GM12878 (cell line): ENCODE data around the gene TET3. TPM values are rescaled to one million over a fixed set of nuclear protein-coding genes. Genes with fewer than 3 reads are reported as not detected.

Experiments used
- ATAC-seq: fragments of 200-7000 bp; cut with Tn5 transposase; 3 replicates; pipeline ENCODE4 v1.9.1; 2020; ENCODE audit warnings: mild to moderate bottlenecking, moderate library complexity
- BruUV-seq: library from RNA; stranded (reverse); fragments of 400-500 nt; replicated peaks from 2 replicates; lab custom pipeline; 2021; lab: Mats Ljungman, UMichigan
- CTCF ChIA-PET: fragments of 300-600 bp; sonication (Branson Sonifier 250); formaldehyde crosslinking; extraction: SDS; loops from one replicate; lab custom pipeline; 2021; ENCODE audit warnings: inconsistent platforms; lab: Yijun Ruan, JAX
- POLR2A ChIA-PET: fragments of 350-600 bp; formaldehyde crosslinking; extraction: SDS; loops from one replicate; lab custom pipeline; 2021; ENCODE audit warnings: inconsistent platforms; lab: Charles Lee
- RAD21 ChIA-PET: fragments of 300-600 bp; sonication (Branson Sonifier 250); formaldehyde crosslinking; loops from one replicate; lab custom pipeline; 2023; ENCODE audit warnings: antibody characterized with exemption; ENCODE audit not compliant: unreplicated experiment; lab: Charles Lee
- SMC1A ChIA-PET: fragments of 300-600 bp; sonication (Branson Sonifier 250); formaldehyde crosslinking; loops from one replicate; lab custom pipeline; 2023; ENCODE audit not compliant: unreplicated experiment, uncharacterized antibody; lab: Charles Lee
- DNase-seq: peaks from one replicate; pipeline ENCODE4 v3.0.0-alpha.2; 2011; ENCODE audit warnings: low read depth, low spot score
- FAIRE-seq: peaks from 3 replicates; lab custom pipeline; 2011; peaks lifted over from hg19 to GRCh38; lab: Jason Lieb, UNC
- H2AFZ ChIP-seq: 2 replicates; pipeline ENCODE4 v1.6.0; 2011; ENCODE audit warnings: low read depth, low read length, control low read depth; ENCODE audit not compliant: control insufficient read depth
- H3K27ac ChIP-seq: 2 replicates; pipeline ENCODE4 v1.5.1; 2011; ENCODE audit warnings: control low read depth; ENCODE audit not compliant: control insufficient read depth, insufficient read depth
- H3K27me3 ChIP-seq, 2 experiments: replicated peaks in 1 of 2; 2 replicates each; pipeline versions ENCODE4 v1.6.0 to v1.6.1; 2011; ENCODE audit warnings: low read length in 1 of 2; ENCODE audit not compliant: control insufficient read depth in 2 of 2, insufficient read depth in 2 of 2
- H3K36me3 ChIP-seq, 2 experiments: 2 replicates each; pipeline ENCODE4 v1.5.1; 2011; ENCODE audit warnings: low read length in 1 of 2; ENCODE audit not compliant: control insufficient read depth in 2 of 2, insufficient read depth in 2 of 2
- H3K4me1 ChIP-seq: 2 replicates; pipeline ENCODE4 v1.6.1; 2011; ENCODE audit warnings: mild to moderate bottlenecking, low read length, moderate library complexity, mixed read lengths; ENCODE audit not compliant: control insufficient read depth, insufficient read depth
- H3K4me2 ChIP-seq: 2 replicates; pipeline ENCODE4 v1.6.0; 2011; ENCODE audit warnings: control low read depth; ENCODE audit not compliant: control insufficient read depth, insufficient read depth
- H3K4me3 ChIP-seq: fragments of 200-600 bp; sonication (generic); 2 replicates; pipeline ENCODE4 v1.5.1; 2016
- H3K79me2 ChIP-seq: 2 replicates; pipeline ENCODE4 v1.6.0; 2011; ENCODE audit warnings: low read length; ENCODE audit not compliant: control insufficient read depth, insufficient read depth
- H3K9ac ChIP-seq: 2 replicates; pipeline ENCODE4 v1.8.0; 2011; ENCODE audit warnings: low read length, control low read depth, mixed read lengths; ENCODE audit not compliant: control insufficient read depth, insufficient read depth
- H3K9me3 ChIP-seq: replicated peaks from 3 replicates; pipeline ENCODE4 v1.5.1; 2011; ENCODE audit warnings: mild to moderate bottlenecking, low read length; ENCODE audit not compliant: control insufficient read depth, insufficient read depth
- H4K20me1 ChIP-seq: 2 replicates; pipeline ENCODE4 v1.6.0; 2011; ENCODE audit not compliant: control insufficient read depth, insufficient read depth
- BMI1 ChIP-seq: fragments of 450-650 bp; IDR thresholded peaks from 2 replicates; pipeline ENCODE4 v1.6.1; 2016; ENCODE audit warnings: mild to moderate bottlenecking, moderate library complexity, borderline replicate concordance
- EED ChIP-seq: sonication (generic); IDR thresholded peaks from 2 replicates; pipeline ENCODE4 v1.6.1; 2016; ENCODE audit warnings: antibody characterized with exemption, low read depth
- KDM1A ChIP-seq: fragments of 200-600 bp; sonication (generic); IDR thresholded peaks from 2 replicates; pipeline ENCODE4 v1.6.1; 2016; ENCODE audit warnings: borderline replicate concordance
- MEF2A ChIP-seq: IDR thresholded peaks from 2 replicates; pipeline ENCODE4 v1.6.1; 2011; ENCODE audit warnings: low read depth, mild to moderate bottlenecking, low read length, moderate library complexity; ENCODE audit not compliant: insufficient read depth
- MXI1 ChIP-seq: fragments of 150-350 bp; IDR thresholded peaks from 2 replicates; pipeline ENCODE4 v1.6.1; 2011; ENCODE audit warnings: low read depth, mild to moderate bottlenecking, inconsistent platforms, low read length, improper control_type of control experiment
- RELB ChIP-seq: fragments of 450-650 bp; IDR thresholded peaks from 2 replicates; pipeline ENCODE4 v1.6.1; 2017; ENCODE audit warnings: low read depth, mild to moderate bottlenecking, moderate library complexity
- RUNX3 ChIP-seq: IDR thresholded peaks from 2 replicates; pipeline ENCODE4 v1.6.1; 2012; ENCODE audit warnings: low read length, inconsistent platforms
- SMAD5 ChIP-seq: IDR thresholded peaks from 2 replicates; pipeline ENCODE4 v1.6.1; 2016; ENCODE audit warnings: antibody characterized with exemption, low read depth
- SUPT20H ChIP-seq: IDR thresholded peaks from 2 replicates; pipeline ENCODE4 v1.6.1; 2011; ENCODE audit warnings: low read depth, mild to moderate bottlenecking, low read length, moderate library complexity, borderline replicate concordance; ENCODE audit not compliant: control insufficient read depth
- ZNF24 ChIP-seq: fragments of 450-650 bp; IDR thresholded peaks from 2 replicates; pipeline ENCODE4 v1.6.1; 2017; ENCODE audit warnings: antibody characterized with exemption, mild to moderate bottlenecking
- ZZZ3 ChIP-seq: IDR thresholded peaks from 2 replicates; pipeline ENCODE4 v1.6.1; 2011; ENCODE audit warnings: low read depth; ENCODE audit not compliant: control insufficient read depth, insufficient read length
- WGBS: methylation state at CpG from one replicate; pipeline ENCODE4 v1.1.6; 2016; ENCODE audit warnings: low lambda C conversion rate; ENCODE audit not compliant: insufficient replicate concordance, insufficient coverage; ENCODE audit errors: missing lambda C conversion rate; 5-methylcytosine and 5-hydroxymethylcytosine counted together
- in situ Hi-C: fragments of 300-500 bp; cut with MboI; formaldehyde crosslinking; loops from 9 replicates; pipeline ENCODE4 v1.14.3; 2018; ENCODE audit warnings: mixed read lengths
- intact Hi-C: fragments of 100-400 bp; cut with micrococcal nuclease; formaldehyde crosslinking; loops from one replicate; pipeline ENCODE4 v1.14.2; 2022; ENCODE audit not compliant: unreplicated experiment
- polyA plus RNA-seq, 11 experiments: library from polyadenylated mRNA; depleted of rRNA in 4 of 11; unstranded in 6 of 11; stranded (reverse) in 5 of 11; fragments of >200 nt; fragmentation: Nextera tagmentation in 4 of 11; fragmentation: Illumina TruSeq in 1 of 11; extraction: Ambion mirVana in 4 of 11; extraction: Trizol in 1 of 11; gene quantifications; 1 replicate in 1 of 11; 2 replicates in 10 of 11; pipeline versions ENCODE4 v1.2.1 to v1.2.3, GENCODE V29; 2011 to 2016; ENCODE audit warnings: inconsistent platforms in 2 of 11, missing spikeins in 2 of 11, low read depth in 1 of 11
- total RNA-seq, 4 experiments: library from RNA; depleted of rRNA in 3 of 4; stranded (reverse); fragments of >200 nt in 3 of 4; fragmentation: Illumina TruSeq in 1 of 4; extraction: Trizol in 1 of 4; gene quantifications; 2 replicates each; pipeline versions ENCODE4 v1.2.1 to v1.2.3, GENCODE V29; 2013 to 2021
- TF ChIP-seq, protein P1 (sequence below): fragments of 150-350 bp; IDR thresholded peaks from 2 replicates; pipeline ENCODE4 v1.6.1; 2014; ENCODE audit warnings: mild to moderate bottlenecking, low read depth, low read length
- TF ChIP-seq, protein P2 (sequence below): IDR thresholded peaks from 2 replicates; pipeline ENCODE4 v1.6.1; 2012; ENCODE audit warnings: low read length, inconsistent platforms
- TF ChIP-seq, protein P3 (sequence below): fragments of 450-650 bp; IDR thresholded peaks from 2 replicates; pipeline ENCODE4 v1.6.1; 2018; ENCODE audit warnings: borderline replicate concordance, mild to moderate bottlenecking; ENCODE audit not compliant: partially characterized antibody

TET3 gene
- total and polyA plus RNA-seq, 10 of the 15 experiments (the other 5 are each of a cell fraction or from before 2014, with no cell fraction given), result 0.77 to 25.9 (median 8.5) TPM

DNA sequence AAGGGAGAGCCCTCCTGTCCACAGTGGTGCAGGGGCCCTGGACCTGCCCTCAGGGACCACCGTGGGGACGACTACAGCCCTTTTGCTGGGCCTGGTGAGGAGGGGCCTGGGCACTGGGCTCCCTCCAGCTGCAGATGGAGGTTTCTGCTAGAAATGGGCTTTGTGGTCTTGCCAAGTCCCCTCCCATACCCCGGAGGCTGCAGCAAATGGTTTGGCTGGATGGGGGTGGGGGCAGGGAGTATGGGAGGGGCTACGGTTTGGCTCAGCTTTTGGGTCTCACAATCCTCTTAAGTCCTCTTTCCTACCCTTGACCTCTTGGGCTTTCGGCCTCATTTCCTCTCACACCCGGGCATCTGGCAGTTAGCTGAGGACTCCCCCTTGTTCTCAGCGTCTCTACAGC, 21.7 kb downstream of the TET3 start:
- Histone ChIP-seq H4K20me1 (peaks cover 12% of the 10 kb centered on the region; the same call in 1 of the 2 replicates), H3K4me1 (peaks cover 7% of the 10 kb centered on the region), H3K9ac (no peak overlapping the region; the same call in 1 of the 2 replicates), H3K27ac (no peak overlapping the region), H3K9me3 (no peaks in the 10 kb centered on the region), H3K27me3 (no peaks in the 10 kb centered on the region), H3K79me2 (peaks cover 96% of the 10 kb centered on the region), H3K4me3 (no peak overlapping the region), H3K4me2 (no peak overlapping the region), H2AFZ (no peak overlapping the region)
- DNase-seq (no peak), ATAC-seq (no peak)
- WGBS, result 78% methylated on average over 7 of the region's 7 CpGs
- in situ Hi-C loops, result no loop called here
- no TSS peak for BruUV-seq
- POLR2A ChIA-PET, result interaction anchor here (0.6 to 3.4 kb wide), 4 partner anchors 13 to 167 kb away, joined by 3 to 16 read pairs (median 4); no protein-coding TSS in a partner anchor
- CTCF ChIA-PET, result interaction anchor here (0.9 kb wide), 1 partner anchor 10 kb away, joined by 4 read pairs; no protein-coding TSS in a partner anchor
- SMC1A ChIA-PET, result interaction anchor here (1.3 to 5.0 kb wide), 4 partner anchors 12 to 141 kb away, joined by 3 to 25 read pairs (median 5); no protein-coding TSS in a partner anchor
- RAD21 ChIA-PET, result interaction anchor here (1.1 to 1.3 kb wide), 2 partner anchors 10 to 85 kb away, joined by 3 read pairs; no protein-coding TSS in a partner anchor
- TF ChIP-seq, protein P1, sequence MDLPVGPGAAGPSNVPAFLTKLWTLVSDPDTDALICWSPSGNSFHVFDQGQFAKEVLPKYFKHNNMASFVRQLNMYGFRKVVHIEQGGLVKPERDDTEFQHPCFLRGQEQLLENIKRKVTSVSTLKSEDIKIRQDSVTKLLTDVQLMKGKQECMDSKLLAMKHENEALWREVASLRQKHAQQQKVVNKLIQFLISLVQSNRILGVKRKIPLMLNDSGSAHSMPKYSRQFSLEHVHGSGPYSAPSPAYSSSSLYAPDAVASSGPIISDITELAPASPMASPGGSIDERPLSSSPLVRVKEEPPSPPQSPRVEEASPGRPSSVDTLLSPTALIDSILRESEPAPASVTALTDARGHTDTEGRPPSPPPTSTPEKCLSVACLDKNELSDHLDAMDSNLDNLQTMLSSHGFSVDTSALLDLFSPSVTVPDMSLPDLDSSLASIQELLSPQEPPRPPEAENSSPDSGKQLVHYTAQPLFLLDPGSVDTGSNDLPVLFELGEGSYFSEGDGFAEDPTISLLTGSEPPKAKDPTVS, result no peak
- TF ChIP-seq MXI1, result no peak
- TF ChIP-seq ZNF24, result no peak
- TF ChIP-seq, protein P2, sequence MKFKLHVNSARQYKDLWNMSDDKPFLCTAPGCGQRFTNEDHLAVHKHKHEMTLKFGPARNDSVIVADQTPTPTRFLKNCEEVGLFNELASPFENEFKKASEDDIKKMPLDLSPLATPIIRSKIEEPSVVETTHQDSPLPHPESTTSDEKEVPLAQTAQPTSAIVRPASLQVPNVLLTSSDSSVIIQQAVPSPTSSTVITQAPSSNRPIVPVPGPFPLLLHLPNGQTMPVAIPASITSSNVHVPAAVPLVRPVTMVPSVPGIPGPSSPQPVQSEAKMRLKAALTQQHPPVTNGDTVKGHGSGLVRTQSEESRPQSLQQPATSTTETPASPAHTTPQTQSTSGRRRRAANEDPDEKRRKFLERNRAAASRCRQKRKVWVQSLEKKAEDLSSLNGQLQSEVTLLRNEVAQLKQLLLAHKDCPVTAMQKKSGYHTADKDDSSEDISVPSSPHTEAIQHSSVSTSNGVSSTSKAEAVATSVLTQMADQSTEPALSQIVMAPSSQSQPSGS, result no peak
- no peak for TF ChIP-seq MEF2A
- no peak for TF ChIP-seq ZZZ3
- TF ChIP-seq, protein P3, sequence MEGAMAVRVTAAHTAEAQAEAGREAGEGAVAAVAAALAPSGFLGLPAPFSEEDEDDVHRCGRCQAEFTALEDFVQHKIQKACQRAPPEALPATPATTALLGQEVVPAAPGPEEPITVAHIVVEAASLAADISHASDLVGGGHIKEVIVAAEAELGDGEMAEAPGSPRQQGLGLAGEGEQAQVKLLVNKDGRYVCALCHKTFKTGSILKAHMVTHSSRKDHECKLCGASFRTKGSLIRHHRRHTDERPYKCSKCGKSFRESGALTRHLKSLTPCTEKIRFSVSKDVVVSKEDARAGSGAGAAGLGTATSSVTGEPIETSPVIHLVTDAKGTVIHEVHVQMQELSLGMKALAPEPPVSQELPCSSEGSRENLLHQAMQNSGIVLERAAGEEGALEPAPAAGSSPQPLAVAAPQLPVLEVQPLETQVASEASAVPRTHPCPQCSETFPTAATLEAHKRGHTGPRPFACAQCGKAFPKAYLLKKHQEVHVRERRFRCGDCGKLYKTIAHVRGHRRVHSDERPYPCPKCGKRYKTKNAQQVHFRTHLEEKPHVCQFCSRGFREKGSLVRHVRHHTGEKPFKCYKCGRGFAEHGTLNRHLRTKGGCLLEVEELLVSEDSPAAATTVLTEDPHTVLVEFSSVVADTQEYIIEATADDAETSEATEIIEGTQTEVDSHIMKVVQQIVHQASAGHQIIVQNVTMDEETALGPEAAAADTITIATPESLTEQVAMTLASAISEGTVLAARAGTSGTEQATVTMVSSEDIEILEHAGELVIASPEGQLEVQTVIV, result no peak
- no peak for TF ChIP-seq SUPT20H
- no peak for TF ChIP-seq RUNX3
- TF ChIP-seq SMAD5, result no peak
- TF ChIP-seq EED, result no peak
- no peak for TF ChIP-seq KDM1A
- no peak for TF ChIP-seq BMI1
- no peak for TF ChIP-seq RELB
- TF ChIP-seq, all 136 proteins: peak for 0
- peaks cover 31 to 35% of the 10 kb centered on the region in 2 experiments; a peak in 3 of 4 replicates for H3K36me3 ChIP-seq
- intact Hi-C loops, result no loop called here
- no peak for FAIRE-seq
